H1 (cell line): Measurements from ENCODE around the gene FGF2. TPM values are rescaled to one million over a fixed set of nuclear protein-coding genes. Genes with fewer than 3 reads are reported as not detected.

Experiments used
- BACH1 ChIP-seq: IDR thresholded peaks from 2 replicates; pipeline ENCODE4 v1.6.1; 2012; ENCODE audit warnings: low read length, improper control_type of control experiment
- BCL11A ChIP-seq, 2 experiments: IDR thresholded peaks; one replicate each; pipeline ENCODE4 v1.6.1; 2011; ENCODE audit warnings: low read depth in 2 of 2, low read length in 2 of 2, mild to moderate bottlenecking in 2 of 2
- CBX5 ChIP-seq: fragments of 300-800, 300-1000 bp; sonication (generic); IDR thresholded peaks from 2 replicates; pipeline ENCODE4 v1.7.1; 2016; ENCODE audit warnings: antibody characterized with exemption, low read length, low read depth
- CTBP2 ChIP-seq: IDR thresholded peaks from 2 replicates; pipeline ENCODE4 v1.7.0; 2011; ENCODE audit warnings: borderline replicate concordance, mild to moderate bottlenecking, moderate library complexity, mixed read lengths, low read length; ENCODE audit not compliant: insufficient read depth, insufficient read length
- CTCF ChIP-seq, 3 experiments: IDR thresholded peaks; 1 replicate in 2 of 3; 2 replicates in 1 of 3; pipeline versions ENCODE4 v1.5.1 to v1.6.1; 2011; ENCODE audit warnings: low read length in 3 of 3, mild to moderate bottlenecking in 3 of 3, inconsistent platforms in 2 of 3, low read depth in 1 of 3, moderate library complexity in 1 of 3; ENCODE audit not compliant: insufficient read depth in 1 of 3; ENCODE audit errors: control extremely low read depth in 1 of 3
- EGR1 ChIP-seq: IDR thresholded peaks from 2 replicates; pipeline ENCODE4 v1.6.1; 2011; ENCODE audit warnings: low read depth, low read length, borderline replicate concordance
- JUND ChIP-seq: IDR thresholded peaks from 2 replicates; pipeline ENCODE4 v1.6.1; 2011; ENCODE audit warnings: mild to moderate bottlenecking, improper control_type of control experiment, low read length
- MAX ChIP-seq: IDR thresholded peaks from 2 replicates; pipeline ENCODE4 v1.6.1; 2012; ENCODE audit warnings: inconsistent platforms
- NRF1 ChIP-seq: IDR thresholded peaks from 2 replicates; pipeline ENCODE4 v1.6.1; 2011; ENCODE audit warnings: mild to moderate bottlenecking, low read depth, low read length, improper control_type of control experiment
- POLR2A ChIP-seq, 2 experiments: IDR thresholded peaks; 1 replicate in 1 of 2; 2 replicates in 1 of 2; pipeline ENCODE4 v1.6.1; 2011; ENCODE audit warnings: low read depth in 2 of 2, low read length in 2 of 2, mild to moderate bottlenecking in 2 of 2; ENCODE audit errors: control extremely low read depth in 1 of 2
- POLR2AphosphoS5 ChIP-seq: IDR thresholded peaks from 2 replicates; pipeline ENCODE4 v1.6.1; 2011; ENCODE audit warnings: low read depth, low read length
- POU5F1 ChIP-seq: IDR thresholded peaks from 2 replicates; pipeline ENCODE4 v1.6.1; 2011; ENCODE audit warnings: low read depth, mild to moderate bottlenecking, low read length, moderate library complexity
- RFX5 ChIP-seq: IDR thresholded peaks from 2 replicates; pipeline ENCODE4 v1.6.1; 2011; ENCODE audit warnings: low read depth, low read length, improper control_type of control experiment, borderline replicate concordance
- SP1 ChIP-seq: IDR thresholded peaks from 2 replicates; pipeline ENCODE4 v1.6.1; 2011; ENCODE audit warnings: low read depth, low read length
- SP2 ChIP-seq: IDR thresholded peaks from 2 replicates; pipeline ENCODE4 v1.6.1; 2012; ENCODE audit warnings: mild to moderate bottlenecking, low read length, inconsistent platforms
- SRF ChIP-seq: IDR thresholded peaks from 2 replicates; pipeline ENCODE4 v1.6.1; 2011; ENCODE audit warnings: mild to moderate bottlenecking, low read depth, low read length, moderate library complexity
- SUZ12 ChIP-seq: fragments of 200-600 bp; sonication (generic); IDR thresholded peaks from 2 replicates; pipeline ENCODE4 v1.6.1; 2012; ENCODE audit warnings: mild to moderate bottlenecking, inconsistent platforms, low read length, moderate library complexity, mixed read lengths
- TAF1 ChIP-seq: IDR thresholded peaks from 2 replicates; pipeline ENCODE4 v1.6.1; 2011; ENCODE audit warnings: mild to moderate bottlenecking, low read depth, low read length
- TAF7 ChIP-seq: optimal IDR thresholded peaks from 2 replicates; pipeline ENCODE3; 2011; ENCODE audit warnings: low read depth, mild to moderate bottlenecking, inconsistent platforms, low read length, moderate library complexity, borderline replicate concordance
- ZNF274 ChIP-seq: IDR thresholded peaks from 2 replicates; pipeline ENCODE4 v1.7.0; 2012; ENCODE audit warnings: low read length, borderline replicate concordance; ENCODE audit errors: extremely low read depth
- polyA plus RNA-seq, 7 experiments: library from polyadenylated mRNA; depleted of rRNA in 3 of 7; stranded (reverse) in 5 of 7; unstranded in 2 of 7; fragments of >200 nt in 5 of 7; fragments of 200-250 nt in 2 of 7; gene quantifications; 1 replicate in 5 of 7; 2 replicates in 1 of 7; 4 replicates in 1 of 7; pipeline versions ENCODE4 v1.2.1 to v1.2.3, GENCODE V29; 2011 to 2013; ENCODE audit warnings: missing spikeins in 2 of 7, mixed read lengths in 2 of 7
- total RNA-seq: library from RNA; stranded (reverse); fragmentation: NEBNext Ultra II Directional; extraction: Animal tissue kit (Norgen Biotek cat#: 25700); gene quantifications from 2 replicates; pipeline ENCODE4 v1.2.1, GENCODE V29; 2021
- TF ChIP-seq, protein P1 (sequence below): IDR thresholded peaks from 2 replicates; pipeline ENCODE4 v1.6.1; 2012; ENCODE audit warnings: inconsistent platforms
- TF ChIP-seq, protein P2 (sequence below): IDR thresholded peaks from 2 replicates; pipeline ENCODE4 v1.6.1; 2011; ENCODE audit warnings: low read depth, mild to moderate bottlenecking, low read length; ENCODE audit not compliant: insufficient read depth

FGF2 gene
- total and polyA plus RNA-seq, 2 of the 8 experiments (the other 6 are each of a cell fraction or from before 2014, with no cell fraction given) = 23.4 to 145 TPM

GRCh38 chr4:122796801-122797404 lies 29.7 kb upstream of the FGF2 start (continued):
- TF ChIP-seq MAX (peak; percentile 64), TAF1 (peak; percentile 65), NRF1 (no peak), RFX5 (no peak), SRF (no peak), TAF7 (peak; percentile 64), EGR1 (no peak), POU5F1 (no peak), JUND (peak; percentile 70; the same call in 1 of the 2 replicates), BCL11A (IDR thresholded peaks at IDR 0.05; ENCODE audit: low read depth in 2 of 2, low read length in 2 of 2) (no peak), CBX5 (no peak), SP1 (peak; percentile 82), CTCF (IDR thresholded peaks at IDR 0.05; ENCODE audit: control extremely low read depth in 1 of 3, insufficient read depth in 1 of 3, low read depth in 1 of 3, low read length in 3 of 3) (no peak), BACH1 (no peak), ZNF274 (no peak), SP2 (no peak), POLR2AphosphoS5 (no peak; the same call in 1 of the 2 replicates), SUZ12 (no peak), POLR2A (IDR thresholded peaks at IDR 0.05; ENCODE audit: control extremely low read depth in 1 of 2, low read depth in 2 of 2, low read length in 2 of 2) (peak; percentile 29 to 73), CTBP2 (peak; percentile 61)
- TF ChIP-seq, protein P1, sequence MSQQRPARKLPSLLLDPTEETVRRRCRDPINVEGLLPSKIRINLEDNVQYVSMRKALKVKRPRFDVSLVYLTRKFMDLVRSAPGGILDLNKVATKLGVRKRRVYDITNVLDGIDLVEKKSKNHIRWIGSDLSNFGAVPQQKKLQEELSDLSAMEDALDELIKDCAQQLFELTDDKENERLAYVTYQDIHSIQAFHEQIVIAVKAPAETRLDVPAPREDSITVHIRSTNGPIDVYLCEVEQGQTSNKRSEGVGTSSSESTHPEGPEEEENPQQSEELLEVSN = peak; percentile 78
- TF ChIP-seq, protein P2, sequence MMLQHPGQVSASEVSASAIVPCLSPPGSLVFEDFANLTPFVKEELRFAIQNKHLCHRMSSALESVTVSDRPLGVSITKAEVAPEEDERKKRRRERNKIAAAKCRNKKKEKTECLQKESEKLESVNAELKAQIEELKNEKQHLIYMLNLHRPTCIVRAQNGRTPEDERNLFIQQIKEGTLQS = peak; percentile 76
